Astrocyte (in vitro differentiated cells and primary cell): ENCODE results near the gene MT1G. TPM values are rescaled to one million over a fixed set of nuclear protein-coding genes. Genes with fewer than 3 reads are reported as not detected.
A peak's percentile ranks its signal among the peaks of the same experiment; 100 is the strongest.
"Not testable (repeated sequence)": the region's sequence is repeated elsewhere in the genome, so short reads cannot be mapped to it uniquely, and the experiment has no call there.

Source experiments
- DNase-seq: peaks from one replicate; pipeline ENCODE4 v3.0.0-alpha.2; 2010; ENCODE audit warnings: low read depth
- FAIRE-seq: peaks from 2 replicates; lab custom pipeline; 2011; peaks lifted over from hg19 to GRCh38; lab: Jason Lieb, UNC
- H2AFZ ChIP-seq: 2 replicates; pipeline ENCODE4 v1.6.0; 2012; ENCODE audit warnings: low read depth, low read length, inconsistent platforms
- H3K27ac ChIP-seq: 2 replicates; pipeline ENCODE4 v1.5.1; 2011; ENCODE audit warnings: low read depth, low read length, inconsistent platforms
- H3K27me3 ChIP-seq: 2 replicates; pipeline ENCODE4 v1.6.0; 2011; ENCODE audit warnings: low read length, inconsistent platforms; ENCODE audit not compliant: insufficient read depth
- H3K36me3 ChIP-seq: 2 replicates; pipeline ENCODE4 v1.5.1; 2011; ENCODE audit warnings: low read length, inconsistent platforms; ENCODE audit not compliant: insufficient read depth
- H3K4me1 ChIP-seq: 2 replicates; pipeline ENCODE4 v1.5.1; 2011; ENCODE audit warnings: low read length, inconsistent platforms; ENCODE audit not compliant: insufficient read depth
- H3K4me2 ChIP-seq: 2 replicates; pipeline ENCODE4 v1.6.0; 2012; ENCODE audit warnings: low read length, inconsistent platforms
- H3K4me3 ChIP-seq: 2 replicates; pipeline ENCODE4 v1.5.1; 2011; ENCODE audit warnings: low read depth, mild to moderate bottlenecking, low read length, inconsistent platforms; ENCODE audit not compliant: insufficient read depth
- H3K79me2 ChIP-seq: 2 replicates; pipeline ENCODE4 v1.6.0; 2012; ENCODE audit warnings: mild to moderate bottlenecking, low read length, inconsistent platforms; ENCODE audit not compliant: insufficient read depth
- H3K9ac ChIP-seq: 2 replicates; pipeline ENCODE4 v1.6.0; 2012; ENCODE audit warnings: mild to moderate bottlenecking, low read length, inconsistent platforms
- H3K9me3 ChIP-seq: 2 replicates; pipeline ENCODE4 v1.5.1; 2012; ENCODE audit warnings: low read depth, mild to moderate bottlenecking, low read length, inconsistent platforms; ENCODE audit not compliant: insufficient read depth
- H4K20me1 ChIP-seq: 2 replicates; pipeline ENCODE4 v1.6.0; 2012; ENCODE audit warnings: low read length, inconsistent platforms; ENCODE audit not compliant: insufficient read depth
- H3K27ac Mint-ChIP-seq: one replicate; pipeline ENCODE4 v1.8.0; 2021; ENCODE audit warnings: mild to moderate bottlenecking, mixed read lengths; ENCODE audit not compliant: unreplicated experiment
- H3K27me3 Mint-ChIP-seq: one replicate; pipeline ENCODE4 v1.8.0; 2021; ENCODE audit warnings: low read depth, mixed read lengths; ENCODE audit not compliant: unreplicated experiment
- H3K36me3 Mint-ChIP-seq: one replicate; pipeline ENCODE4 v1.8.0; 2021; ENCODE audit warnings: low read depth, mixed read lengths; ENCODE audit not compliant: unreplicated experiment
- H3K4me1 Mint-ChIP-seq: one replicate; pipeline ENCODE4 v1.8.0; 2021; ENCODE audit warnings: low read depth, mixed read lengths; ENCODE audit not compliant: unreplicated experiment
- H3K4me3 Mint-ChIP-seq: one replicate; pipeline ENCODE4 v1.8.0; 2021; ENCODE audit warnings: mild to moderate bottlenecking, moderate library complexity, mixed read lengths; ENCODE audit not compliant: unreplicated experiment
- H3K9me3 Mint-ChIP-seq: one replicate; pipeline ENCODE4 v1.8.0; 2021; ENCODE audit warnings: mild to moderate bottlenecking, mixed read lengths; ENCODE audit not compliant: unreplicated experiment
- CTCF ChIP-seq: IDR thresholded peaks from 2 replicates; pipeline ENCODE4 v1.5.1; 2011; ENCODE audit warnings: low read depth, mild to moderate bottlenecking, inconsistent platforms, low read length, moderate library complexity; ENCODE audit not compliant: insufficient read depth
- EZH2 ChIP-seq: IDR thresholded peaks from 2 replicates; pipeline ENCODE4 v1.6.1; 2012; ENCODE audit warnings: mild to moderate bottlenecking, low read length, inconsistent platforms; ENCODE audit not compliant: insufficient read depth
- total RNA-seq: library from RNA; stranded (reverse); gene quantifications from 2 replicates; pipeline ENCODE4 v1.2.1, GENCODE V29; 2021

Gene MT1G
- total RNA-seq, 1 donor from 2014 or later, result not detected

- Mint-ChIP-seq H3K27me3 (peaks cover 57% of the 10 kb centered on the region), H3K4me1 (peaks cover 5% of the 10 kb centered on the region), H3K4me3 (peak within 1 kb of the TSS; percentile 84), H3K27ac (peak within 1 kb of the TSS; percentile 66), H3K36me3 (peaks cover 6% of the 10 kb centered on the region), H3K9me3 (no peaks in the 10 kb centered on the region)
- peak within 1 kb of the TSS; percentile 80 for H3K27ac ChIP-seq
- H2AFZ ChIP-seq, result peak within 1 kb of the TSS; percentile 95
- TF ChIP-seq CTCF (no peak), EZH2 (no peak)
- H4K20me1 ChIP-seq, result peaks cover 11% of the 10 kb centered on the region
- peaks cover 25% of the 10 kb centered on the region for H3K4me1 ChIP-seq
- H3K36me3 ChIP-seq, result no peaks in the 10 kb centered on the region
- H3K4me3 ChIP-seq, result peak within 1 kb of the TSS; percentile 76
- FAIRE-seq (no peak), DNase-seq (peak; percentile 65)
- H3K9ac ChIP-seq, result peak within 1 kb of the TSS; percentile 85
- H3K27me3 ChIP-seq, result no peaks in the 10 kb centered on the region
- H3K4me2 ChIP-seq, result peak within 1 kb of the TSS; percentile 97
- no peaks in the 10 kb centered on the region for H3K9me3 ChIP-seq
- peaks cover 20% of the 10 kb centered on the region for H3K79me2 ChIP-seq
These were observed 42.5 kb downstream of the MT1G start, which contains the start of gene MT1E for GRCh38 chr16:56625140-56625942. Gene MT1E (plus strand): TSS chr16:56625781. CDS start chr16:56625852, 71 bp downstream.

GRCh38 chr16:56623637-56624036 lies 44.2 kb downstream of the MT1G start:
- Histone ChIP-seq H3K9me3 (no peaks in the 10 kb centered on the region), H3K4me1 (peaks cover 25% of the 10 kb centered on the region), H3K4me3 (no peak overlapping the region), H3K27ac (no peak overlapping the region), H2AFZ (no peak overlapping the region), H3K36me3 (no peaks in the 10 kb centered on the region), H4K20me1 (peaks cover 11% of the 10 kb centered on the region), H3K79me2 (peaks cover 20% of the 10 kb centered on the region), H3K4me2 (no peak overlapping the region), H3K9ac (no peak overlapping the region), H3K27me3 (no peaks in the 10 kb centered on the region)
- H3K4me3 Mint-ChIP-seq, result no peak overlapping the region
- no peak for DNase-seq
- no peak overlapping the region for H3K27ac Mint-ChIP-seq
- H3K27me3 Mint-ChIP-seq, result peaks cover 53% of the 10 kb centered on the region
- no peaks in the 10 kb centered on the region for H3K9me3 Mint-ChIP-seq
- TF ChIP-seq CTCF (no peak), EZH2 (no peak)
- peaks cover 5% of the 10 kb centered on the region for H3K4me1 Mint-ChIP-seq
- peaks cover 6% of the 10 kb centered on the region for H3K36me3 Mint-ChIP-seq
- FAIRE-seq, result no peak

- H3K9ac ChIP-seq, H3K27ac Mint-ChIP-seq, H3K27me3 ChIP-seq, H3K4me1 Mint-ChIP-seq, H3K36me3 Mint-ChIP-seq, H3K36me3 ChIP-seq, H3K4me3 Mint-ChIP-seq, DNase-seq, H3K4me2 ChIP-seq, H2AFZ ChIP-seq, H3K4me3 ChIP-seq, H3K9me3 ChIP-seq, H3K9me3 Mint-ChIP-seq, FAIRE-seq, H3K27ac ChIP-seq: not testable (repeated sequence)
- H3K4me1 ChIP-seq, result peaks cover 25% of the 10 kb centered on the region
- H4K20me1 ChIP-seq, result peaks cover 11% of the 10 kb centered on the region
- H3K27me3 Mint-ChIP-seq, result peaks cover 57% of the 10 kb centered on the region
- peaks cover 20% of the 10 kb centered on the region for H3K79me2 ChIP-seq
These were observed 44.7 kb downstream of the MT1G start for GRCh38 chr16:56623184-56623583.

GRCh38 chr16:56621665-56622445 lies 46.0 kb downstream of the MT1G start:
- not testable (repeated sequence) for H3K36me3 ChIP-seq, H3K27ac Mint-ChIP-seq, H3K4me3 Mint-ChIP-seq, FAIRE-seq, H3K27ac ChIP-seq, H2AFZ ChIP-seq, H3K4me3 ChIP-seq, H3K9me3 ChIP-seq, DNase-seq, H3K9ac ChIP-seq, H3K36me3 Mint-ChIP-seq, H3K4me1 Mint-ChIP-seq, H3K4me2 ChIP-seq, H3K9me3 Mint-ChIP-seq, H3K27me3 ChIP-seq
- Histone ChIP-seq H4K20me1 (peaks cover 11% of the 10 kb centered on the region), H3K79me2 (peaks cover 20% of the 10 kb centered on the region), H3K4me1 (peaks cover 30% of the 10 kb centered on the region)
- peaks cover 68% of the 10 kb centered on the region for H3K27me3 Mint-ChIP-seq
